Measurements from ENCODE around the gene SPSB1. TPM values are rescaled to one million over a fixed set of nuclear protein-coding genes. Genes with fewer than 3 reads are reported as not detected.

SPSB1 gene
- total and polyA plus RNA-seq, 2 of the 4 experiments (the other 2 are of a cell fraction): 16.7 to 19.8 TPM

DNA sequence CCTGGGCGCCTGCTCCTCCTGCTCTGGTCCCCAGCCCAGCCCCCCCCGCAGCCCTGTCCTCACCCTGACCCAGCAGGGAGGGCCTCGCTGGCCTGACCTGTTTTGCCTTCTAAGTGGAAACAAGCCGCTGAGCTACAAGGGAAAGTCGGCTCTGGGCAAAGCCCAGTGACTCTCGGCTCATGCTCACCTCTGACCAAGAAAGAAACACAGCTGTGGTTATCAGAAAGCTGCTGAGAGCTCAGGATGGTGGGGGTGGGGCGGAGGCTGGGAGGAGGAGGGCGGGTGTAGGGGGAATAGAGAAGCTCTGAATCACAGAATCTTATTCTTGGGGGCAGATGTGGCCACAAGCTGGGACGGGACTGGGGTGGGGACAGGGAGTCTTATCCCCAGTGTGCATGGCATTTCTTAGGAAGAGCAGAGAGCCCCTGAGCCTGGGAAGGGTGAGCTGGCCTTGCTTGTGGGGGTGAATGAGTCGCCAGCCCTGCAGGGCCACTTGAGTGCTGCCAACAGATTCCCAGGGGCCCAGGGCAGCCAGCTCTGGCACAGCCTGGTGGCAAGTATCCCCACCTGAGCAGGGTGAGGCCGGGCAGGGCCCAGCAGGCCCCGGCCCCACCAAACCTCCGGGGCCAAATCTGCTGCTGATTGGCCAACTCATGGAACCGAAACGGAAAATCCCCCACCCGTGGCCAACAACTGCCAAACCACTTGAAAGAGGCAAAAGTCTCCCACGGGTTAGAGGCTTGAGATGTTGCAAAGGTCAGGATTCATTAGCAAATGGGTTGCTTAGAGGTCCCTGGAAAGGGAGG, 120.6 kb downstream of the SPSB1 start:
- Histone ChIP-seq H3K4me1 (ENCODE audit: control insufficient read depth, insufficient read depth, low read length) (peaks cover 18% of the 10 kb centered on the region), H2BK120ac (ENCODE audit: low read depth, low read length) (peak overlapping the region; percentile 93), H4K91ac (ENCODE audit: insufficient read depth, low read depth, low read length) (peak overlapping the region; percentile 94), H3K79me1 (ENCODE audit: low read depth in 1 of 2, low read length in 2 of 2) (peaks cover 0 to 5% of the 10 kb centered on the region in 2 experiments; a peak in 1 of 4 replicates), H3K56ac (ENCODE audit: extremely low read depth, insufficient read depth, low read length) (peak overlapping the region; percentile 53; the same call in 1 of the 2 replicates), H3K9me1 (ENCODE audit: insufficient read depth, low read length) (peaks cover 21% of the 10 kb centered on the region), H2BK5ac (ENCODE audit: low read depth, low read length, poor library complexity, severe bottlenecking) (peak overlapping the region; percentile 89), H3K14ac (replicated peaks; ENCODE audit: low read depth, low read length) (peak overlapping the region; percentile 65), H4K20me1 (ENCODE audit: insufficient read depth, low read length) (no peaks in the 10 kb centered on the region), H3K18ac (ENCODE audit: low read depth, low read length) (peak overlapping the region; percentile 88), H3K9ac (ENCODE audit: low read depth, low read length) (peak overlapping the region; percentile 48), H3K36me3 (ENCODE audit: control insufficient read depth, insufficient read depth, low read length) (no peaks in the 10 kb centered on the region), H3K4me3 (ENCODE audit: insufficient read depth, low read depth, low read length) (no peak overlapping the region), H3K27ac (ENCODE audit: insufficient read depth, low read length) (peak overlapping the region; percentile 95), H2BK15ac (ENCODE audit: low read depth, low read length) (peak overlapping the region; percentile 74; the same call in 2 of the 3 replicates), H4K8ac (ENCODE audit: low read depth in 2 of 2, low read length in 2 of 2) (peak overlapping the region; percentile 69 to 77), H2AK5ac (ENCODE audit: low read depth, low read length) (peak overlapping the region; percentile 90), H3K9me3 (ENCODE audit: control insufficient read depth, insufficient read depth, low read length) (no peaks in the 10 kb centered on the region), H3K27me3 (ENCODE audit: control insufficient read depth, insufficient read depth, low read length) (no peaks in the 10 kb centered on the region), H3K23ac (ENCODE audit: low read depth, low read length) (peak overlapping the region; percentile 85), H2AK9ac (replicated peaks; ENCODE audit: low read depth, low read length, poor library complexity) (peak overlapping the region; percentile 93), H3K4me2 (ENCODE audit: low read depth, low read length) (peak overlapping the region; percentile 61), H2BK20ac (ENCODE audit: low read depth, low read length) (peak overlapping the region; percentile 94), H3K4ac (ENCODE audit: low read depth, low read length) (peak overlapping the region; percentile 95), H4K5ac (ENCODE audit: low read depth, low read length) (peak overlapping the region; percentile 93), H2AFZ (replicated peaks; ENCODE audit: low read length, poor library complexity) (peak overlapping the region; percentile 85)
- ChIA-PET POLR2A (ENCODE audit: unreplicated experiment) (no interaction called here), CTCF (interaction anchor here (1.0 kb wide), 1 partner anchor 33 kb away, joined by 3 read pairs; no protein-coding TSS in a partner anchor)
- ATAC-seq (ENCODE audit: low read depth): peak; percentile 93
- DNase-seq: peak; percentile 95
- no TSS peak for BruUV-seq (replicated peaks)
- intact Hi-C loops (cut with micrococcal nuclease) (no loop called here), in situ Hi-C loops (cut with MboI; ENCODE audit: low sequenced_read_pairs) (no loop called here), dilution Hi-C loops (cut with HindIII; ENCODE audit: low sequenced_read_pairs, unreplicated experiment) (no loop called here)
- WGBS, 2 experiments (ENCODE audit: extremely low coverage in 2 of 2, insufficient read length in 1 of 2): 17% methylated on average over 4 of the region's 17 CpGs; no CpG with 5 or more reads in 1 of the 2 experiments
- TF ChIP-seq MAFK (IDR thresholded peaks at IDR 0.05; ENCODE audit: low read depth, low read length): no peak
- TF ChIP-seq NFE2L2 (IDR thresholded peaks at IDR 0.05; ENCODE audit: low read depth, low read length): no peak
- no peak for TF ChIP-seq RCOR1 (IDR thresholded peaks at IDR 0.05; ENCODE audit: insufficient replicate concordance, low read length)
- peak; percentile 63; the same call in 1 of the 2 replicates for TF ChIP-seq MAZ (IDR thresholded peaks at IDR 0.05; ENCODE audit: borderline replicate concordance, low read depth, low read length)
- TF ChIP-seq POLR2A (IDR thresholded peaks at IDR 0.05; ENCODE audit: low read depth, low read length): no peak
- TF ChIP-seq SMC3 (IDR thresholded peaks at IDR 0.05; ENCODE audit: low read depth, low read length): no peak
- TF ChIP-seq, protein P1, sequence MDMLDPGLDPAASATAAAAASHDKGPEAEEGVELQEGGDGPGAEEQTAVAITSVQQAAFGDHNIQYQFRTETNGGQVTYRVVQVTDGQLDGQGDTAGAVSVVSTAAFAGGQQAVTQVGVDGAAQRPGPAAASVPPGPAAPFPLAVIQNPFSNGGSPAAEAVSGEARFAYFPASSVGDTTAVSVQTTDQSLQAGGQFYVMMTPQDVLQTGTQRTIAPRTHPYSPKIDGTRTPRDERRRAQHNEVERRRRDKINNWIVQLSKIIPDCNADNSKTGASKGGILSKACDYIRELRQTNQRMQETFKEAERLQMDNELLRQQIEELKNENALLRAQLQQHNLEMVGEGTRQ (IDR thresholded peaks at IDR 0.05; ENCODE audit: low read depth, low read length): no peak
- no peak for TF ChIP-seq FOS (IDR thresholded peaks at IDR 0.05; ENCODE audit: low read depth, low read length)
- TF ChIP-seq RAD21 (IDR thresholded peaks at IDR 0.05; ENCODE audit: low read length): peak; percentile 15; the same call in 1 of the 2 replicates
- no peak for TF ChIP-seq CEBPB (IDR thresholded peaks at IDR 0.05; ENCODE audit: low read depth, low read length)
- TF ChIP-seq BHLHE40 (IDR thresholded peaks at IDR 0.05; ENCODE audit: low read depth, low read length): 0 out of 2 replicates have a peak, but pooled peaks have one; percentile 8
- TF ChIP-seq MXI1 (IDR thresholded peaks at IDR 0.05; ENCODE audit: borderline replicate concordance, low read depth, low read length): no peak

All from IMR-90 (cell line).